CD14-positive monocyte (primary cell): ENCODE results near the gene JPH2. TPM values are rescaled to one million over a fixed set of nuclear protein-coding genes. Genes with fewer than 3 reads are reported as not detected.

Experiments
- DNase-seq, 3 donors: peaks; one replicate each; pipeline ENCODE4 v3.0.0-alpha.2; 2011 to 2022
- H2AFZ ChIP-seq: 2 replicates; pipeline ENCODE4 v1.6.0; 2012; ENCODE audit warnings: mild to moderate bottlenecking, low read depth, low read length, inconsistent platforms; ENCODE audit not compliant: insufficient read depth, poor library complexity, severe bottlenecking
- H3K27ac ChIP-seq, 2 donors: 1 replicate in 1 of 2; 2 replicates in 1 of 2; pipeline ENCODE4 v1.5.1; 2012 to 2013; ENCODE audit warnings: low read length in 2 of 2, control low read depth in 1 of 2, inconsistent platforms in 1 of 2, low read depth in 1 of 2, mild to moderate bottlenecking in 1 of 2
- H3K27me3 ChIP-seq, 2 donors: one replicate each; pipeline versions ENCODE4 v1.6.0 to v1.6.1; 2011 to 2013; ENCODE audit warnings: low read length in 2 of 2; ENCODE audit not compliant: control insufficient read depth in 2 of 2, insufficient read depth in 2 of 2
- H3K36me3 ChIP-seq, 2 donors: replicated peaks in 1 of 2; 1 replicate in 1 of 2; 2 replicates in 1 of 2; pipeline versions ENCODE4 v1.5.1 to v1.6.1; 2012 to 2013; ENCODE audit warnings: low read length in 2 of 2, control low read depth in 1 of 2, inconsistent platforms in 1 of 2, mild to moderate bottlenecking in 1 of 2; ENCODE audit not compliant: insufficient read depth in 2 of 2, control insufficient read depth in 1 of 2
- H3K4me1 ChIP-seq, 2 donors: 1 replicate in 1 of 2; 2 replicates in 1 of 2; pipeline versions ENCODE4 v1.5.1 to v1.6.1; 2012 to 2013; ENCODE audit warnings: low read length in 2 of 2, control low read depth in 1 of 2, inconsistent platforms in 1 of 2, mild to moderate bottlenecking in 1 of 2, moderate library complexity in 1 of 2; ENCODE audit not compliant: insufficient read depth in 2 of 2, control insufficient read depth in 1 of 2
- H3K4me2 ChIP-seq: replicated peaks from 2 replicates; pipeline ENCODE3; 2012; ENCODE audit warnings: low read length, moderate library complexity, mild to moderate bottlenecking; ENCODE audit not compliant: poor library complexity, severe bottlenecking; ENCODE audit errors: extremely low read depth
- H3K4me3 ChIP-seq, 3 experiments: fragments of 200-600 bp in 1 of 3; sonication (generic) in 1 of 3; replicated peaks in 1 of 3; 1 replicate in 2 of 3; 2 replicates in 1 of 3; pipeline ENCODE4 v1.5.1; 2011 to 2013; ENCODE audit warnings: low read length in 3 of 3, mild to moderate bottlenecking in 3 of 3, control low read depth in 2 of 3, low read depth in 2 of 3, inconsistent platforms in 1 of 3, moderate library complexity in 1 of 3
- H3K79me2 ChIP-seq: 2 replicates; pipeline ENCODE4 v1.6.0; 2012; ENCODE audit warnings: mild to moderate bottlenecking, control low read depth, inconsistent platforms, low read length, moderate library complexity; ENCODE audit not compliant: insufficient read depth
- H3K9ac ChIP-seq: 2 replicates; pipeline ENCODE4 v1.6.0; 2017; ENCODE audit warnings: low read length, mild to moderate bottlenecking; ENCODE audit not compliant: insufficient read depth, poor library complexity, severe bottlenecking
- H3K9me3 ChIP-seq, 2 donors: replicated peaks in 1 of 2; 1 replicate in 1 of 2; 2 replicates in 1 of 2; pipeline versions ENCODE4 v1.5.1 to v1.6.1; 2012 to 2013; ENCODE audit warnings: low read length in 2 of 2, control low read depth in 1 of 2; ENCODE audit not compliant: control insufficient read depth in 1 of 2, insufficient read depth in 1 of 2
- H4K20me1 ChIP-seq: 2 replicates; pipeline ENCODE4 v1.6.0; 2012; ENCODE audit warnings: mild to moderate bottlenecking, low read length, control low read depth, moderate library complexity; ENCODE audit not compliant: insufficient read depth
- H3K27ac Mint-ChIP-seq, 7 donors: one replicate each; pipeline ENCODE4 v1.8.0; 2020; ENCODE audit warnings: mild to moderate bottlenecking in 7 of 7, mixed read lengths in 7 of 7, moderate library complexity in 6 of 7, inconsistent platforms in 2 of 7
- H3K27me3 Mint-ChIP-seq, 3 donors: one replicate each; pipeline ENCODE4 v1.8.0; 2021 to 2022; ENCODE audit warnings: low read depth in 3 of 3, mild to moderate bottlenecking in 3 of 3, mixed read lengths in 3 of 3, moderate library complexity in 3 of 3, inconsistent platforms in 1 of 3
- H3K36me3 Mint-ChIP-seq, 2 donors: one replicate each; pipeline ENCODE4 v1.8.0; 2020; ENCODE audit warnings: mixed read lengths in 2 of 2, inconsistent platforms in 1 of 2, mild to moderate bottlenecking in 1 of 2
- H3K4me1 Mint-ChIP-seq: one replicate; pipeline ENCODE4 v1.8.0; 2020; ENCODE audit warnings: mild to moderate bottlenecking, mixed read lengths
- H3K4me3 Mint-ChIP-seq, 2 donors: one replicate each; pipeline ENCODE4 v1.8.0; 2020; ENCODE audit warnings: mild to moderate bottlenecking in 2 of 2, mixed read lengths in 2 of 2, moderate library complexity in 1 of 2
- H3K9me3 Mint-ChIP-seq, 7 donors: one replicate each; pipeline ENCODE4 v1.8.0; 2020 to 2022; ENCODE audit warnings: mixed read lengths in 7 of 7, mild to moderate bottlenecking in 6 of 7, moderate library complexity in 6 of 7, inconsistent platforms in 2 of 7
- CTCF ChIP-seq: fragments of 200-600 bp; IDR thresholded peaks from one replicate; pipeline ENCODE4 v1.8.0; 2022; ENCODE audit warnings: antibody characterized with exemption, mild to moderate bottlenecking
- WGBS: methylation state at CpG from one replicate; pipeline ENCODE4 v1.1.5; 2013; ENCODE audit warnings: missing lambda C conversion rate; ENCODE audit not compliant: insufficient coverage; 5-methylcytosine and 5-hydroxymethylcytosine counted together
- intact Hi-C, 2 donors: fragments of 100-400 bp; cut with micrococcal nuclease; formaldehyde crosslinking; loops; one replicate each; pipeline versions ENCODE4 v1.15.0 to v1.15.1; 2023
- polyA plus RNA-seq, 3 donors: library from polyadenylated mRNA; depleted of rRNA in 1 of 3; unstranded in 2 of 3; stranded (reverse) in 1 of 3; fragments of 300-500 nt in 2 of 3; fragments of >200 nt in 1 of 3; fragmentation: Illumina TruSeq in 2 of 3; gene quantifications; 1 replicate in 2 of 3; 2 replicates in 1 of 3; pipeline ENCODE4 v1.2.3, GENCODE V29; 2012 to 2021

The JPH2 gene
- polyA plus RNA-seq, 3 donors = not detected

GRCh38 chr20:44133424-44133823 lies 53.6 kb downstream of the JPH2 start:
- Histone ChIP-seq H4K20me1 (no peaks in the 10 kb centered on the region), H3K79me2 (no peaks in the 10 kb centered on the region), H3K9ac (no peak overlapping the region), H3K4me2 (no peak overlapping the region), H3K9me3 (no peaks in the 10 kb centered on the region), H3K27ac (no peak overlapping the region), H3K27me3 (no peaks in the 10 kb centered on the region), H2AFZ (no peak overlapping the region), H3K36me3 (no peaks in the 10 kb centered on the region), H3K4me1 (no peaks in the 10 kb centered on the region), H3K4me3 (no peak overlapping the region)
- WGBS = 83% methylated on average over 2 of the region's 4 CpGs
- DNase-seq = no peak
- peaks cover 0 to 11% (median 8%) of the 10 kb centered on the region in 3 donors for H3K27me3 Mint-ChIP-seq
- intact Hi-C loops = no loop called here
- TF ChIP-seq CTCF = no peak
- H3K4me1 Mint-ChIP-seq = no peaks in the 10 kb centered on the region
- H3K27ac Mint-ChIP-seq = no peak overlapping the region
- H3K36me3 Mint-ChIP-seq = no peaks in the 10 kb centered on the region
- H3K9me3 Mint-ChIP-seq = no peaks in the 10 kb centered on the region
- H3K4me3 Mint-ChIP-seq = no peak overlapping the region

DNA sequence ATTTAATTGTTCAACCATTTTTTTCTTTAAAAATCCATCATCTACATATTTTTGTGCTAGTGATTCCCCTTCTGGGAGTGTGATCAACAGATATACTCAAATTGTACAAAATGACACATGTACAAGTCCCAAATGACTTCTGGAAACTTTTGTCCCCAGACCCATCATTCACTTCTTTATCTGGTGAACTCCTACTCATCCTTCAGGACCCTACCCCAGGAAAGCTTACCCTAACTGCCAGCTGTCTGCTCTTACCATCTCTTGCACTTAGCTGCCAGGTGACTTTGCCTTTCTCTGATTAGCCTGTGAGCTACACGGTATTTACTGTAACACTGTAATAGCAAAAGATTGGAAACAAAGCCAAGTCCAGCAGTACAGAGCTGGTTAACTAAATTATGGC lies 55.3 kb downstream of the JPH2 start:
- H4K20me1 ChIP-seq = no peaks in the 10 kb centered on the region
- no peak overlapping the region for H3K27ac ChIP-seq
- no peaks in the 10 kb centered on the region for H3K27me3 ChIP-seq
- TF ChIP-seq CTCF = no peak
- no peaks in the 10 kb centered on the region for H3K79me2 ChIP-seq
- no peaks in the 10 kb centered on the region for H3K36me3 ChIP-seq
- H3K4me1 ChIP-seq = no peaks in the 10 kb centered on the region
- no peak overlapping the region for H3K4me3 ChIP-seq
- DNase-seq = no peak
- H3K9me3 ChIP-seq = no peaks in the 10 kb centered on the region
- intact Hi-C loops = no loop called here
- H3K4me3 Mint-ChIP-seq = no peak overlapping the region
- H3K4me2 ChIP-seq = no peak overlapping the region
- peaks cover 0 to 4% (median 3%) of the 10 kb centered on the region in 3 donors for H3K27me3 Mint-ChIP-seq
- no peaks in the 10 kb centered on the region for H3K36me3 Mint-ChIP-seq
- H3K9me3 Mint-ChIP-seq = peaks cover 0 to 2% (median 0%) of the 10 kb centered on the region in 7 donors
- no peaks in the 10 kb centered on the region for H3K4me1 Mint-ChIP-seq
- no peak overlapping the region for H3K27ac Mint-ChIP-seq
- no peak overlapping the region for H2AFZ ChIP-seq
- WGBS = no CpG with 5 or more reads among the region's 1 CpG
- no peak overlapping the region for H3K9ac ChIP-seq
